HUES6 (cell line): ENCODE results near the gene PLA2G2F.

ENCODE experiments used
- H3K27ac ChIP-seq: 2 replicates; pipeline ENCODE4 v1.7.0; 2013; ENCODE audit warnings: low read depth, mild to moderate bottlenecking, low read length, inconsistent platforms
- H3K27me3 ChIP-seq: 2 replicates; pipeline ENCODE4 v1.6.1; 2013; ENCODE audit warnings: low read length; ENCODE audit not compliant: control insufficient read depth, insufficient read depth
- H3K36me3 ChIP-seq: 2 replicates; pipeline ENCODE4 v1.6.1; 2013; ENCODE audit warnings: low read length; ENCODE audit not compliant: control insufficient read depth, insufficient read depth
- H3K4me1 ChIP-seq: 2 replicates; pipeline ENCODE4 v1.6.1; 2013; ENCODE audit warnings: low read length; ENCODE audit not compliant: control insufficient read depth, insufficient read depth
- H3K4me3 ChIP-seq: 2 replicates; pipeline ENCODE4 v1.5.1; 2013; ENCODE audit warnings: low read depth, low read length
- H3K9ac ChIP-seq: one replicate; pipeline ENCODE4 v1.6.1; 2013; ENCODE audit warnings: mild to moderate bottlenecking, low read length
- H3K9me3 ChIP-seq: 2 replicates; pipeline ENCODE4 v1.6.1; 2013; ENCODE audit warnings: low read depth, low read length; ENCODE audit not compliant: control insufficient read depth, insufficient read depth

Gene PLA2G2F

GRCh38 chr1:20158358-20159070 lies 19.4 kb downstream of the PLA2G2F start:
- Histone ChIP-seq H3K4me1 (peaks cover 4% of the 10 kb centered on the region), H3K9ac (no peak overlapping the region), H3K4me3 (no peak overlapping the region), H3K27ac (no peak overlapping the region), H3K9me3 (peaks cover 41% of the 10 kb centered on the region), H3K27me3 (no peaks in the 10 kb centered on the region), H3K36me3 (no peaks in the 10 kb centered on the region)

GRCh38 chr1:20160034-20160433 lies 20.9 kb downstream of the PLA2G2F start:
- Histone ChIP-seq H3K27me3 (no peaks in the 10 kb centered on the region), H3K4me1 (no peaks in the 10 kb centered on the region), H3K36me3 (no peaks in the 10 kb centered on the region), H3K27ac (no peak overlapping the region), H3K9ac (no peak overlapping the region), H3K4me3 (no peak overlapping the region), H3K9me3 (peaks cover 49% of the 10 kb centered on the region)

GRCh38 chr1:20164694-20165202 lies 25.6 kb downstream of the PLA2G2F start:
- Histone ChIP-seq H3K27ac (no peak overlapping the region), H3K4me3 (no peak overlapping the region), H3K36me3 (no peaks in the 10 kb centered on the region), H3K9me3 (peaks cover 35% of the 10 kb centered on the region), H3K4me1 (peaks cover 10% of the 10 kb centered on the region), H3K9ac (no peak overlapping the region), H3K27me3 (no peaks in the 10 kb centered on the region)

- H3K4me1 ChIP-seq = peaks cover 10% of the 10 kb centered on the region
- H3K9ac ChIP-seq = no peak overlapping the region
- peaks cover 27% of the 10 kb centered on the region for H3K9me3 ChIP-seq
- H3K4me3 ChIP-seq = no peak overlapping the region
- no peaks in the 10 kb centered on the region for H3K27me3 ChIP-seq
- no peak overlapping the region for H3K27ac ChIP-seq
- H3K36me3 ChIP-seq = no peaks in the 10 kb centered on the region
Measured at GRCh38 chr1:20165522-20165951, 26.4 kb downstream of the PLA2G2F start.

- Histone ChIP-seq H3K36me3 (no peaks in the 10 kb centered on the region), H3K4me3 (no peak overlapping the region), H3K27me3 (no peaks in the 10 kb centered on the region), H3K9me3 (peaks cover 22% of the 10 kb centered on the region), H3K4me1 (peaks cover 10% of the 10 kb centered on the region), H3K9ac (no peak overlapping the region), H3K27ac (no peak overlapping the region)
Measured at GRCh38 chr1:20166051-20166450, 26.9 kb downstream of the PLA2G2F start.

- H3K27ac ChIP-seq = no peak overlapping the region
- peaks cover 10% of the 10 kb centered on the region for H3K4me1 ChIP-seq
- no peaks in the 10 kb centered on the region for H3K36me3 ChIP-seq
- H3K27me3 ChIP-seq = no peaks in the 10 kb centered on the region
- H3K9me3 ChIP-seq = peaks cover 14% of the 10 kb centered on the region
- H3K4me3 ChIP-seq = no peak overlapping the region
- no peak overlapping the region for H3K9ac ChIP-seq
Measured at GRCh38 chr1:20167126-20167525, 28.0 kb downstream of the PLA2G2F start.

- Histone ChIP-seq H3K27ac (no peak overlapping the region), H3K27me3 (no peaks in the 10 kb centered on the region), H3K9me3 (peaks cover 10% of the 10 kb centered on the region; the same call in 1 of the 2 replicates), H3K36me3 (no peaks in the 10 kb centered on the region), H3K4me3 (no peak overlapping the region), H3K4me1 (peaks cover 10% of the 10 kb centered on the region), H3K9ac (no peak overlapping the region)
Measured at GRCh38 chr1:20168564-20169491, 29.7 kb downstream of the PLA2G2F start.

- H3K4me3 ChIP-seq = no peak overlapping the region
- H3K9ac ChIP-seq = no peak overlapping the region
- H3K4me1 ChIP-seq = peaks cover 10% of the 10 kb centered on the region
- H3K27ac ChIP-seq = no peak overlapping the region
- peaks cover 4% of the 10 kb centered on the region; the same call in 1 of the 2 replicates for H3K9me3 ChIP-seq
- H3K27me3 ChIP-seq = no peaks in the 10 kb centered on the region
- H3K36me3 ChIP-seq = no peaks in the 10 kb centered on the region
Measured at GRCh38 chr1:20169932-20170331, 30.8 kb downstream of the PLA2G2F start.

GRCh38 chr1:20172033-20172590 lies 33.0 kb downstream of the PLA2G2F start:
- Histone ChIP-seq H3K36me3 (no peaks in the 10 kb centered on the region), H3K9me3 (no peaks in the 10 kb centered on the region), H3K4me1 (no peaks in the 10 kb centered on the region), H3K4me3 (no peak overlapping the region), H3K9ac (no peak overlapping the region), H3K27me3 (0 out of 2 replicates have a peak, but pooled peaks cover under 1% of the 10 kb centered on the region), H3K27ac (no peak overlapping the region)

GRCh38 chr1:20174937-20175666 lies 36.0 kb downstream of the PLA2G2F start:
- H3K4me1 ChIP-seq = no peaks in the 10 kb centered on the region
- peaks cover 10% of the 10 kb centered on the region; the same call in 1 of the 2 replicates for H3K27me3 ChIP-seq
- H3K4me3 ChIP-seq = no peak overlapping the region
- no peak overlapping the region for H3K27ac ChIP-seq
- H3K9ac ChIP-seq = no peak overlapping the region
- H3K36me3 ChIP-seq = no peaks in the 10 kb centered on the region
- peaks cover 6% of the 10 kb centered on the region; the same call in 1 of the 2 replicates for H3K9me3 ChIP-seq
